SK-N-SH treated with all-trans-retinoic acid at 6 μM for 48 hours (cell line): Measurements from ENCODE around the gene PTBP2.
"Not testable (repeated sequence)": the region's sequence is repeated elsewhere in the genome, so short reads cannot be mapped to it uniquely, and the experiment has no call there.

Experiments
- ATAC-seq: fragments of 200-7000 bp; cut with Tn5 transposase; 3 replicates; pipeline ENCODE4 v1.9.1; 2020; ENCODE audit warnings: mild to moderate bottlenecking, moderate library complexity
- ARNTL ChIP-seq: fragments of 450-650 bp; formaldehyde crosslinking; IDR thresholded peaks from 2 replicates; pipeline ENCODE4 v1.5.0; 2020; ENCODE audit warnings: low read depth, mild to moderate bottlenecking, moderate library complexity, borderline replicate concordance
- BACH2 ChIP-seq: fragments of 250-450 bp; sonication (Bioruptor Pico); IDR thresholded peaks from 2 replicates; pipeline ENCODE4 v1.9.0; 2021; ENCODE audit warnings: mild to moderate bottlenecking, borderline replicate concordance
- CSDC2 ChIP-seq: fragments of 250-450 bp; sonication (Bioruptor Pico); IDR thresholded peaks from 2 replicates; pipeline ENCODE4 v1.5.0; 2020; ENCODE audit warnings: mild to moderate bottlenecking, moderate library complexity
- GLIS3 ChIP-seq: fragments of 250-450 bp; sonication (Bioruptor Pico); IDR thresholded peaks from 2 replicates; pipeline ENCODE4 v1.5.0; 2020; ENCODE audit warnings: mild to moderate bottlenecking, moderate library complexity
- ISL1 ChIP-seq: fragments of 250-450 bp; sonication (Bioruptor Pico); IDR thresholded peaks from 2 replicates; pipeline ENCODE4 v2.1.2; 2022; ENCODE audit warnings: mild to moderate bottlenecking, moderate library complexity
- OSR1 ChIP-seq: fragments of 250-450 bp; sonication (Bioruptor Pico); IDR thresholded peaks from 2 replicates; pipeline ENCODE4 v1.8.0; 2022; ENCODE audit warnings: moderate library complexity, mild to moderate bottlenecking, inconsistent platforms
- PPARA ChIP-seq: fragments of 250-450 bp; sonication (Bioruptor Pico); IDR thresholded peaks from 2 replicates; pipeline ENCODE4 v1.5.0; 2020; ENCODE audit warnings: mild to moderate bottlenecking, borderline replicate concordance
- RARB ChIP-seq: fragments of 250-450 bp; sonication (Bioruptor Pico); IDR thresholded peaks from 2 replicates; pipeline ENCODE4 v1.8.0; 2021; ENCODE audit warnings: mild to moderate bottlenecking, moderate library complexity
- SNAI2 ChIP-seq: fragments of 250-450 bp; sonication (Bioruptor Pico); IDR thresholded peaks from 2 replicates; pipeline ENCODE4 v1.5.0; 2020; ENCODE audit warnings: mild to moderate bottlenecking, moderate library complexity
- TCF4 ChIP-seq: fragments of 250-450 bp; sonication (Bioruptor Pico); IDR thresholded peaks from 2 replicates; pipeline ENCODE4 v1.8.0; 2021; ENCODE audit warnings: mild to moderate bottlenecking, moderate library complexity, borderline replicate concordance
- TOX ChIP-seq: fragments of 250-450 bp; sonication (Bioruptor Pico); IDR thresholded peaks from 2 replicates; pipeline ENCODE4 v1.8.0; 2021; ENCODE audit warnings: mild to moderate bottlenecking, moderate library complexity, borderline replicate concordance
- ZC3H10 ChIP-seq: fragments of 250-450 bp; sonication (Bioruptor Pico); IDR thresholded peaks from 2 replicates; pipeline ENCODE4 v1.5.1; 2021; ENCODE audit warnings: mild to moderate bottlenecking, moderate library complexity
- ZFP3 ChIP-seq: fragments of 250-450 bp; sonication (Bioruptor Pico); IDR thresholded peaks from 2 replicates; pipeline ENCODE4 v1.5.0; 2020; ENCODE audit warnings: mild to moderate bottlenecking, moderate library complexity
- ZFP30 ChIP-seq: fragments of 450-650 bp; formaldehyde crosslinking; IDR thresholded peaks from 2 replicates; pipeline ENCODE4 v1.5.0; 2022; ENCODE audit warnings: mild to moderate bottlenecking, moderate library complexity
- ZNF565 ChIP-seq: fragments of 450-650 bp; formaldehyde crosslinking; conservative IDR thresholded peaks from 2 replicates; pipeline ENCODE4 v1.5.0; 2020; ENCODE audit warnings: low read depth, mild to moderate bottlenecking, moderate library complexity
- ZNF70 ChIP-seq: fragments of 450-650 bp; formaldehyde crosslinking; IDR thresholded peaks from 2 replicates; pipeline ENCODE4 v1.5.0; 2020; ENCODE audit warnings: mild to moderate bottlenecking, moderate library complexity
- ZNF8 ChIP-seq: fragments of 450-650 bp; formaldehyde crosslinking; IDR thresholded peaks from 2 replicates; pipeline ENCODE4 v1.5.0; 2020; ENCODE audit warnings: mild to moderate bottlenecking, moderate library complexity
- TF ChIP-seq, protein P1 (sequence below): fragments of 250-450 bp; sonication (Bioruptor Pico); IDR thresholded peaks from 2 replicates; pipeline ENCODE4 v1.5.1; 2020; ENCODE audit warnings: low read depth, mild to moderate bottlenecking, moderate library complexity
- TF ChIP-seq, protein P2 (sequence below): fragments of 250-450 bp; sonication (Bioruptor Pico); IDR thresholded peaks from 2 replicates; pipeline ENCODE4 v1.8.0; 2020; ENCODE audit warnings: mild to moderate bottlenecking, moderate library complexity, borderline replicate concordance
- TF ChIP-seq, protein P3 (sequence below): fragments of 250-450 bp; sonication (Bioruptor Pico); IDR thresholded peaks from 2 replicates; pipeline ENCODE4 v1.8.0; 2021; ENCODE audit warnings: low read depth, mild to moderate bottlenecking, moderate library complexity, borderline replicate concordance
- TF ChIP-seq, protein P4 (sequence below): fragments of 250-450 bp; sonication (Bioruptor Pico); IDR thresholded peaks from 2 replicates; pipeline ENCODE4 v1.5.1; 2021; ENCODE audit warnings: mild to moderate bottlenecking, moderate library complexity

The PTBP2 gene

DNA sequence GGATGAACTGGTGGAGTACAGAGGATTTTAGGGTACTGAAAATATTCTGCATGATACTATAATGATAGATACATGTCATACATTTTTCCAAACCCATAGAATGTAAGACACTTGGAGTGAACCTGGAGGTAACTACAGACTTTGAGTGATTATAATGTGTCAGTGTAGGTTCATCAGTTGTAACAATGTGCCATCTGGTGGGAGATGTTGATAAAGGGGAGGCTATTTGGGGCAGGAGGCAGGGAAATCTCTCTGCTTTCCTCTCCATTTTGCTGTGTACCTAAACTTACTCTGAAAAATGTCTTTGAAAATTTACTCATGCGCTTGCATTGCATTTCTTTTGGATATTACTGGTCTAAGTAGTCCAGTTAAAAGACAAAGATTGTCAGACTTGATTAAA is 35.2 kb downstream of the PTBP2 start (continued):
- TF ChIP-seq, protein P1, sequence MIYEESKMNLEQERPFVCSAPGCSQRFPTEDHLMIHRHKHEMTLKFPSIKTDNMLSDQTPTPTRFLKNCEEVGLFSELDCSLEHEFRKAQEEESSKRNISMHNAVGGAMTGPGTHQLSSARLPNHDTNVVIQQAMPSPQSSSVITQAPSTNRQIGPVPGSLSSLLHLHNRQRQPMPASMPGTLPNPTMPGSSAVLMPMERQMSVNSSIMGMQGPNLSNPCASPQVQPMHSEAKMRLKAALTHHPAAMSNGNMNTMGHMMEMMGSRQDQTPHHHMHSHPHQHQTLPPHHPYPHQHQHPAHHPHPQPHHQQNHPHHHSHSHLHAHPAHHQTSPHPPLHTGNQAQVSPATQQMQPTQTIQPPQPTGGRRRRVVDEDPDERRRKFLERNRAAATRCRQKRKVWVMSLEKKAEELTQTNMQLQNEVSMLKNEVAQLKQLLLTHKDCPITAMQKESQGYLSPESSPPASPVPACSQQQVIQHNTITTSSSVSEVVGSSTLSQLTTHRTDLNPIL = no peak
- no peak for TF ChIP-seq SNAI2 (CRISPR knock-in tag)
- no peak for TF ChIP-seq ZC3H10 (CRISPR knock-in tag)
- TF ChIP-seq, protein P2, sequence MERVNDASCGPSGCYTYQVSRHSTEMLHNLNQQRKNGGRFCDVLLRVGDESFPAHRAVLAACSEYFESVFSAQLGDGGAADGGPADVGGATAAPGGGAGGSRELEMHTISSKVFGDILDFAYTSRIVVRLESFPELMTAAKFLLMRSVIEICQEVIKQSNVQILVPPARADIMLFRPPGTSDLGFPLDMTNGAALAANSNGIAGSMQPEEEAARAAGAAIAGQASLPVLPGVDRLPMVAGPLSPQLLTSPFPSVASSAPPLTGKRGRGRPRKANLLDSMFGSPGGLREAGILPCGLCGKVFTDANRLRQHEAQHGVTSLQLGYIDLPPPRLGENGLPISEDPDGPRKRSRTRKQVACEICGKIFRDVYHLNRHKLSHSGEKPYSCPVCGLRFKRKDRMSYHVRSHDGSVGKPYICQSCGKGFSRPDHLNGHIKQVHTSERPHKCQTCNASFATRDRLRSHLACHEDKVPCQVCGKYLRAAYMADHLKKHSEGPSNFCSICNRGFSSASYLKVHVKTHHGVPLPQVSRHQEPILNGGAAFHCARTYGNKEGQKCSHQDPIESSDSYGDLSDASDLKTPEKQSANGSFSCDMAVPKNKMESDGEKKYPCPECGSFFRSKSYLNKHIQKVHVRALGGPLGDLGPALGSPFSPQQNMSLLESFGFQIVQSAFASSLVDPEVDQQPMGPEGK = no peak

DNA sequence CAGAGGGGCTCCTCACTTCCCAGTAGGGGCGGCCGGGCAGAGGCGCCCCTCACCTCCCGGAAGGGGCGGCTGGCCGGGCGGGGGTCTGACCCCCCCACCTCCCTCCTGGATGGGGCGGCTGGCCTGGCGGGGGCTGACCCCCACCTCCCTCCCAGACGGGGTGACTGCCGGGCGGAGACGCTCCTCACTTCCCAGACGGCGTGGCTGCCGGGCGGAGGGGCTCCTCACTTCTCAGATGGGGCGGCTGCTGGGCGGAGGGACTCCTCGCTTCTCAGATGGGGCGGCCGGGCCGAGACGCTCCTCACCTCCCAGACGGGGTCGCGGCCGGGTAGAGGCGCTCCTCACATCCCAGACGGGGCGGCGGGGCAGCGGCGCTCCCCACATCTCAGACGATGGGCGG is 41.0 kb downstream of the PTBP2 start:
- ATAC-seq = not testable (repeated sequence)

DNA sequence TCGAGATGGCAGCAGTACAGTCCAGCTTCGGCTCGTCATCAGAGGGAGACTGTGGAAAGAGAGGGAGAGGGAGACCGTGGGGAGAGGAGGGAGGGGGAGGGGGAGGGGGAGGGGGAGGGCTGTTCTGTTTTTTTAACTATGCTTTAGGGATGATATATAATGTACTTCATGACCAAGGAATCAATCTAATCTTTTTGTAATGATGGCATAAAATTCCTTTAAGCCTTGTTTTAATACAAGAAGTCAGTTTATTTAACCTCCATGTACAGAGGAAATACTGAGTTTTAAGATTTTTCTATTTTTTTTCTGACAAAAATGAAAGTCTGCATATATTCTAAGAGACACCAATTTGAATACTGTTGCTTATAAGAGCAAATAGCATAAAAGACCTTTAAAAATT is 41.9 kb downstream of the PTBP2 start:
- no peak for ATAC-seq
- no peak for TF ChIP-seq ISL1 (CRISPR knock-in tag)
- no peak for TF ChIP-seq OSR1 (CRISPR knock-in tag)
- no peak for TF ChIP-seq RARB (CRISPR knock-in tag)
- TF ChIP-seq ZFP30 = no peak
- TF ChIP-seq ZNF565 (CRISPR knock-in tag) = no peak
- no peak for TF ChIP-seq PPARA (CRISPR knock-in tag)
- no peak for TF ChIP-seq ARNTL (CRISPR knock-in tag)
- TF ChIP-seq, protein P3, sequence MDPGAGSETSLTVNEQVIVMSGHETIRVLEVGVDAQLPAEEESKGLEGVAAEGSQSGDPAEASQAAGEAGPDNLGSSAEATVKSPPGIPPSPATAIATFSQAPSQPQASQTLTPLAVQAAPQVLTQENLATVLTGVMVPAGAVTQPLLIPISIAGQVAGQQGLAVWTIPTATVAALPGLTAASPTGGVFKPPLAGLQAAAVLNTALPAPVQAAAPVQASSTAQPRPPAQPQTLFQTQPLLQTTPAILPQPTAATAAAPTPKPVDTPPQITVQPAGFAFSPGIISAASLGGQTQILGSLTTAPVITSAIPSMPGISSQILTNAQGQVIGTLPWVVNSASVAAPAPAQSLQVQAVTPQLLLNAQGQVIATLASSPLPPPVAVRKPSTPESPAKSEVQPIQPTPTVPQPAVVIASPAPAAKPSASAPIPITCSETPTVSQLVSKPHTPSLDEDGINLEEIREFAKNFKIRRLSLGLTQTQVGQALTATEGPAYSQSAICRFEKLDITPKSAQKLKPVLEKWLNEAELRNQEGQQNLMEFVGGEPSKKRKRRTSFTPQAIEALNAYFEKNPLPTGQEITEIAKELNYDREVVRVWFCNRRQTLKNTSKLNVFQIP (CRISPR knock-in tag) = no peak
- TF ChIP-seq SNAI2 (CRISPR knock-in tag) = no peak
- TF ChIP-seq ZC3H10 (CRISPR knock-in tag) = no peak
- TF ChIP-seq ZNF70 = no peak
- TF ChIP-seq, protein P1 = no peak
- TF ChIP-seq CSDC2 = no peak
- TF ChIP-seq ZFP3 (CRISPR knock-in tag) = no peak
- no peak for TF ChIP-seq GLIS3 (CRISPR knock-in tag)
- TF ChIP-seq ZNF8 (CRISPR knock-in tag) = no peak

DNA sequence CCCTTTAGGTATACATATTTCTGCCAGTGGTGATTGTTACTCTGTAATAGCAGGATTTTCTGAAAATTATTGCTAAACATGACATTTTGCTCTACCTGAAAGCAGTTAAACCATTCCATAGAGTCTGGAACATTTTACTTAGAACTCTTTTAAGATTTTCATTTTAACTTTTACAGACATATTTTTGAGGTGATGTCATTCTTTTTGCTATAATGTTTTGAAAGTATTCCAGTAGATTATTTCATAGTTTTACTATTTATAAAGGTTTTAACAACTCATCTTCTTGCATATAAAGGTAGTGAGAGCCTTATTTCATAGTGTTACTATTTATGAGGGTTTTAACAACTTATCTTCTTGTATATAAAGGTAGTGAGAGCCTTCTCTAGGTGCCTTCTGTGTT is 42.9 kb downstream of the PTBP2 start:
- TF ChIP-seq, protein P3 (CRISPR knock-in tag) = no peak
- TF ChIP-seq ZFP3 (CRISPR knock-in tag) = no peak
- no peak for ATAC-seq

DNA sequence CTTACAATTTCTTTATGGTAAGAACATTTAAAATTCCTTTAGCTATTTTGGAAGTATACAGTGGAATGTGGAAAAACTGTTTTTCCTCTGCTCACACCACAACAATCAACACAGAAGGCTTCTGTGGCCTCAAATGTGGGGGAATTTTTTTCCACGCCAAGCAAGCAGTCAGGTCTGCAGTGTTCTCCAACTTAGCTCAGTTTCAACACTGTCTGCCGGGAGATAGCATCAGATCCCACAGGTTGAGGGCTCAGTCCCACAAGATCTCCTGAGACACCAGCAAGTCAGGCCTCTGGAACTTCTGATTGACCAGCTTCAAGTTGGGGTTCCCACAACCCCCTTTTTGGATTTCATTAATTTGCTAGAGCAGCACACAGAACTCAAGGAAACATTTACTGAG is 50.3 kb downstream of the PTBP2 start:
- no peak for ATAC-seq
- TF ChIP-seq, protein P3 (CRISPR knock-in tag) = no peak
- TF ChIP-seq RARB (CRISPR knock-in tag) (no peak), TCF4 (CRISPR knock-in tag) (no peak), ZNF565 (CRISPR knock-in tag) (no peak), TOX (CRISPR knock-in tag) (no peak), ZNF8 (CRISPR knock-in tag) (no peak), BACH2 (CRISPR knock-in tag) (no peak), ARNTL (CRISPR knock-in tag) (no peak), ZNF70 (no peak), ZFP3 (CRISPR knock-in tag) (no peak), ISL1 (CRISPR knock-in tag) (no peak), GLIS3 (CRISPR knock-in tag) (no peak), ZFP30 (no peak), PPARA (CRISPR knock-in tag) (no peak), ZC3H10 (CRISPR knock-in tag) (no peak)
- TF ChIP-seq, protein P1 = no peak
- TF ChIP-seq, protein P4, sequence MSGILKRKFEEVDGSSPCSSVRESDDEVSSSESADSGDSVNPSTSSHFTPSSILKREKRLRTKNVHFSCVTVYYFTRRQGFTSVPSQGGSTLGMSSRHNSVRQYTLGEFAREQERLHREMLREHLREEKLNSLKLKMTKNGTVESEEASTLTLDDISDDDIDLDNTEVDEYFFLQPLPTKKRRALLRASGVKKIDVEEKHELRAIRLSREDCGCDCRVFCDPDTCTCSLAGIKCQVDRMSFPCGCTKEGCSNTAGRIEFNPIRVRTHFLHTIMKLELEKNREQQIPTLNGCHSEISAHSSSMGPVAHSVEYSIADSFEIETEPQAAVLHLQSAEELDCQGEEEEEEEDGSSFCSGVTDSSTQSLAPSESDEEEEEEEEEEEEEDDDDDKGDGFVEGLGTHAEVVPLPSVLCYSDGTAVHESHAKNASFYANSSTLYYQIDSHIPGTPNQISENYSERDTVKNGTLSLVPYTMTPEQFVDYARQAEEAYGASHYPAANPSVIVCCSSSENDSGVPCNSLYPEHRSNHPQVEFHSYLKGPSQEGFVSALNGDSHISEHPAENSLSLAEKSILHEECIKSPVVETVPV (CRISPR knock-in tag) = no peak
